NCI-H460 (cell line): ENCODE data around the gene PRC1. TPM values are rescaled to one million over a fixed set of nuclear protein-coding genes. Genes with fewer than 3 reads are reported as not detected.
A peak's percentile ranks its signal among the peaks of the same experiment; 100 is the strongest.
"Not testable (repeated sequence)": the region's sequence is repeated elsewhere in the genome, so short reads cannot be mapped to it uniquely, and the experiment has no call there.

Source experiments
- DNase-seq: peaks from one replicate; pipeline ENCODE4 v3.0.0-alpha.2; 2016; ENCODE audit warnings: low read depth; ENCODE audit errors: extremely low read depth
- total RNA-seq: library from RNA; depleted of rRNA; stranded (reverse); fragments of >200 nt; shearing (Covaris generic); gene quantifications from 2 replicates; pipeline ENCODE4 v1.2.3, GENCODE V29; 2014

The PRC1 gene
- total RNA-seq, 1 experiment from 2014 or later: 185 TPM

- DNase-seq: peak; percentile 82
Observed at GRCh38 chr15:90934949-90935751, 59.2 kb downstream of the PRC1 start, which contains the start of gene UNC45A. Gene UNC45A (plus strand): TSS chr15:90935285. CDS start chr15:90935325, 40 bp downstream.

- peak; percentile 75 for DNase-seq
Observed at GRCh38 chr15:90934256-90934948, 59.9 kb downstream of the PRC1 start.

GRCh38 chr15:90933301-90933700, 61.0 kb downstream of the PRC1 start:
- DNase-seq: no peak

GRCh38 chr15:90932660-90932991, 61.7 kb downstream of the PRC1 start:
- no peak for DNase-seq

GRCh38 chr15:90931828-90932659, 62.3 kb downstream of the PRC1 start, which contains the start of gene HDDC3:
Gene HDDC3 (minus strand): TSS chr15:90932549. CDS start chr15:90932540, 9 bp downstream.
- DNase-seq: peak; percentile 82

- DNase-seq: no peak
Observed at GRCh38 chr15:90931575-90931827, 62.8 kb downstream of the PRC1 start.

GRCh38 chr15:90930861-90931574, 63.3 kb downstream of the PRC1 start:
- DNase-seq: no peak

GRCh38 chr15:90929246-90930019, 64.9 kb downstream of the PRC1 start:
- no peak for DNase-seq

- not testable (repeated sequence) for DNase-seq
Observed at GRCh38 chr15:90928106-90928505, 66.2 kb downstream of the PRC1 start.

- not testable (repeated sequence) for DNase-seq
Observed at GRCh38 chr15:90926766-90927165, 67.6 kb downstream of the PRC1 start.

- no peak for DNase-seq
Observed at GRCh38 chr15:90924375-90924774, 70.0 kb downstream of the PRC1 start.

- DNase-seq: not testable (repeated sequence)
Observed at GRCh38 chr15:90922712-90923322, 71.5 kb downstream of the PRC1 start.

- DNase-seq: no peak
Observed at GRCh38 chr15:90921887-90922286, 72.4 kb downstream of the PRC1 start.

GRCh38 chr15:90918835-90919234, 75.5 kb downstream of the PRC1 start:
- DNase-seq: no peak

- DNase-seq: no peak
Observed at GRCh38 chr15:90918034-90918788, 76.1 kb downstream of the PRC1 start.

- no peak for DNase-seq
Observed at GRCh38 chr15:90917569-90917968, 76.8 kb downstream of the PRC1 start.

GRCh38 chr15:90916461-90916860, 77.9 kb downstream of the PRC1 start:
- DNase-seq: no peak
